GM23338 (cell line): ENCODE data around the gene DRAM2. TPM values are rescaled to one million over a fixed set of nuclear protein-coding genes. Genes with fewer than 3 reads are reported as not detected.

Experiments used
- ATAC-seq: fragments of 200-7000 bp; cut with Tn5 transposase; 3 replicates; pipeline ENCODE4 v1.9.1; 2020
- DNase-seq: peaks from one replicate; pipeline ENCODE4 v3.0.0-alpha.2; 2015; ENCODE audit warnings: low spot score
- H2AFZ ChIP-seq: fragments of 200-600 bp; sonication (generic); 2 replicates; pipeline ENCODE4 v1.8.0; 2016; ENCODE audit warnings: antibody characterized with exemption, mild to moderate bottlenecking, moderate library complexity
- H3F3A ChIP-seq: fragments of 200-600 bp; sonication (generic); replicated peaks from 2 replicates; pipeline ENCODE4 v1.8.0; 2017; ENCODE audit warnings: antibody characterized with exemption, mixed run types, low read depth
- H3K27ac ChIP-seq: fragments of 200-600 bp; sonication (generic); 2 replicates; pipeline ENCODE4 v1.6.1; 2016; ENCODE audit warnings: low read depth
- H3K27me3 ChIP-seq: fragments of 200-600 bp; sonication (generic); 2 replicates; pipeline ENCODE4 v1.8.0; 2016; ENCODE audit warnings: mild to moderate bottlenecking, mixed run types, moderate library complexity; ENCODE audit not compliant: insufficient read depth
- H3K36me3 ChIP-seq: fragments of 200-600 bp; sonication (generic); 2 replicates; pipeline ENCODE4 v1.8.0; 2016; ENCODE audit warnings: mild to moderate bottlenecking; ENCODE audit not compliant: insufficient read depth
- H3K4me1 ChIP-seq: fragments of 200-600 bp; sonication (generic); 2 replicates; pipeline ENCODE4 v1.8.0; 2016; ENCODE audit warnings: mild to moderate bottlenecking, moderate library complexity; ENCODE audit not compliant: insufficient read depth
- H3K4me2 ChIP-seq: fragments of 200-600 bp; sonication (generic); 2 replicates; pipeline ENCODE4 v1.7.1; 2017; ENCODE audit warnings: mixed run types
- H3K4me3 ChIP-seq: fragments of 200-600 bp; sonication (generic); 2 replicates; pipeline ENCODE4 v1.6.1; 2016; ENCODE audit warnings: mixed run types
- H3K79me2 ChIP-seq: fragments of 200-600 bp; sonication (generic); replicated peaks from 2 replicates; pipeline ENCODE4 v1.8.0; 2017; ENCODE audit warnings: mild to moderate bottlenecking; ENCODE audit not compliant: insufficient read depth
- H3K9me2 ChIP-seq: fragments of 200-600 bp; sonication (generic); 2 replicates; pipeline ENCODE4 v1.8.0; 2017; ENCODE audit not compliant: insufficient read depth
- H4K20me1 ChIP-seq: fragments of 200-600 bp; sonication (generic); replicated peaks from 2 replicates; pipeline ENCODE4 v1.8.0; 2017; ENCODE audit warnings: mild to moderate bottlenecking; ENCODE audit not compliant: insufficient read depth
- H3K27ac Mint-ChIP-seq: 2 replicates; pipeline ENCODE4 v1.8.0; 2020; ENCODE audit warnings: inconsistent platforms, mild to moderate bottlenecking, moderate library complexity, mixed read lengths
- H3K27me3 Mint-ChIP-seq: 3 replicates; pipeline ENCODE4 v1.8.0; 2022; ENCODE audit warnings: low read depth, mild to moderate bottlenecking, moderate library complexity, mixed read lengths, inconsistent platforms; ENCODE audit not compliant: insufficient read depth, poor library complexity
- H3K36me3 Mint-ChIP-seq: 3 replicates; pipeline ENCODE4 v1.8.0; 2021; ENCODE audit warnings: low read depth, mild to moderate bottlenecking, inconsistent platforms, moderate library complexity, mixed read lengths
- H3K4me1 Mint-ChIP-seq: 3 replicates; pipeline ENCODE4 v1.8.0; 2020; ENCODE audit warnings: mild to moderate bottlenecking, inconsistent platforms, mixed read lengths
- H3K4me3 Mint-ChIP-seq: 3 replicates; pipeline ENCODE4 v1.8.0; 2021; ENCODE audit warnings: moderate library complexity, mild to moderate bottlenecking, inconsistent platforms, mixed read lengths
- H3K9me3 Mint-ChIP-seq: 3 replicates; pipeline ENCODE4 v1.8.0; 2020; ENCODE audit warnings: moderate library complexity, mild to moderate bottlenecking, inconsistent platforms, mixed read lengths
- CREB1 ChIP-seq: fragments of 250-450 bp; sonication (Bioruptor Pico); IDR thresholded peaks from 2 replicates; pipeline ENCODE4 v1.5.0; 2020; ENCODE audit warnings: low read depth, mild to moderate bottlenecking, moderate library complexity
- ETS1 ChIP-seq: IDR thresholded peaks from 2 replicates; pipeline ENCODE4 v1.6.1; 2016; ENCODE audit warnings: antibody characterized with exemption
- EZH2 ChIP-seq: fragments of 200-600 bp; sonication (generic); IDR thresholded peaks from one replicate; pipeline ENCODE4 v1.8.0; 2017; ENCODE audit warnings: antibody characterized with exemption, mild to moderate bottlenecking, low read depth; ENCODE audit not compliant: unreplicated experiment
- EZH2phosphoT487 ChIP-seq: fragments of 200-600 bp; sonication (generic); IDR thresholded peaks from one replicate; pipeline ENCODE4 v1.8.1; 2018; ENCODE audit warnings: antibody characterized with exemption; ENCODE audit not compliant: unreplicated experiment
- JUNB ChIP-seq: IDR thresholded peaks from one replicate; pipeline ENCODE4 v1.6.1; 2016; ENCODE audit warnings: antibody characterized with exemption; ENCODE audit not compliant: unreplicated experiment
- NANOG ChIP-seq: IDR thresholded peaks from 2 replicates; pipeline ENCODE4 v1.6.1; 2016; ENCODE audit warnings: antibody characterized with exemption, borderline replicate concordance
- POLR2AphosphoS5 ChIP-seq: IDR thresholded peaks from 2 replicates; pipeline ENCODE4 v1.6.1; 2016; ENCODE audit warnings: antibody characterized with exemption, low read depth
- STAT1 ChIP-seq: IDR thresholded peaks from one replicate; pipeline ENCODE4 v1.6.1; 2016; ENCODE audit warnings: antibody characterized with exemption; ENCODE audit not compliant: unreplicated experiment
- ZNF114 ChIP-seq: fragments of 250-450 bp; sonication (Bioruptor Pico); IDR thresholded peaks from 2 replicates; pipeline ENCODE4 v1.5.0; 2020; ENCODE audit warnings: mild to moderate bottlenecking, moderate library complexity
- ZNF331 ChIP-seq: fragments of 250-450 bp; sonication (Bioruptor Pico); IDR thresholded peaks from 2 replicates; pipeline ENCODE4 v1.5.0; 2020; ENCODE audit warnings: low read depth, mild to moderate bottlenecking, moderate library complexity
- polyA plus RNA-seq: library from polyadenylated mRNA; unstranded; fragments of >200 nt; fragmentation: Nextera tagmentation; extraction: Ambion mirVana; gene quantifications from 2 replicates; pipeline ENCODE4 v1.2.1, GENCODE V29; 2016
- total RNA-seq: library from RNA; depleted of rRNA; stranded (reverse); fragments of >200 nt; shearing (Covaris generic); gene quantifications from 2 replicates; pipeline ENCODE4 v1.2.3, GENCODE V29; 2014
- TF ChIP-seq, protein P1 (sequence below), 2 experiments: fragments of 200-600 bp in 1 of 2; sonication (generic) in 1 of 2; conservative IDR thresholded peaks; 2 replicates each; pipeline versions ENCODE4 v1.5.1 to v1.6.1; 2016 to 2017; ENCODE audit warnings: antibody characterized with exemption in 2 of 2, low read depth in 2 of 2, mild to moderate bottlenecking in 2 of 2, moderate library complexity in 1 of 2
- TF ChIP-seq, protein P2 (sequence below): fragments of 250-450 bp; sonication (Bioruptor Pico); IDR thresholded peaks from 2 replicates; pipeline ENCODE4 v1.5.0; 2020; ENCODE audit warnings: mild to moderate bottlenecking, moderate library complexity

Gene DRAM2
- total and polyA plus RNA-seq, 2 experiments from 2014 or later: 22.9 to 45.9 TPM

DNA sequence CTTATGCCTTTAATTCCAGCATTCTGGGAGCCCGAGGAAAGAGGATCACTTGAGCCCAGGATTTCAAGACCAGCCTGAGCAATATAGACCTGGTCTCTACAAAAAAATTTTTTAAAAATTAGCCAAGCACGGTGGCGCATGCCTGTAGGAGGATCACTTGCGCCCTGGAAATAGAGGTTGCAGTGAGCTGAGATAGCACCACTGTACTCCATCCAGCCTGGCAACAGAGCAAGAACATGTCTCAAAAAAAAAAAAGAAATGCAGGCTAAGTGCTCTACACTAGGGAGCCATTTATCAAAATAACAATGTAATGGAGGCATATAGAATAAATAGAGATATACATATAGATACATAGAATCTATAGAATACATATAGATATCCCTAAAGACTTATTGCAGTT, 23.5 kb upstream of the DRAM2 start:
- Histone ChIP-seq H3K4me2 (no peak overlapping the region), H4K20me1 (no peaks in the 10 kb centered on the region), H3K79me2 (peaks cover 4% of the 10 kb centered on the region), H2AFZ (no peak overlapping the region), H3K27me3 (no peaks in the 10 kb centered on the region), H3K27ac (no peak overlapping the region), H3K4me3 (no peak overlapping the region), H3K9me2 (no peaks in the 10 kb centered on the region), H3F3A (no peaks in the 10 kb centered on the region), H3K4me1 (no peaks in the 10 kb centered on the region), H3K36me3 (peaks cover 4% of the 10 kb centered on the region; the same call in 1 of the 2 replicates)
- Mint-ChIP-seq H3K9me3 (no peaks in the 10 kb centered on the region), H3K4me1 (no peaks in the 10 kb centered on the region), H3K4me3 (no peak overlapping the region), H3K27ac (no peak overlapping the region), H3K36me3 (peaks cover 13% of the 10 kb centered on the region; the same call in 2 of the 3 replicates), H3K27me3 (no peaks in the 10 kb centered on the region)
- ATAC-seq (no peak), DNase-seq (no peak)
- TF ChIP-seq EZH2 (no peak), ZNF331 (CRISPR knock-in tag) (no peak), JUNB (no peak), ETS1 (no peak), STAT1 (no peak), POLR2AphosphoS5 (no peak), EZH2phosphoT487 (no peak), CREB1 (no peak)
- TF ChIP-seq, protein P1, sequence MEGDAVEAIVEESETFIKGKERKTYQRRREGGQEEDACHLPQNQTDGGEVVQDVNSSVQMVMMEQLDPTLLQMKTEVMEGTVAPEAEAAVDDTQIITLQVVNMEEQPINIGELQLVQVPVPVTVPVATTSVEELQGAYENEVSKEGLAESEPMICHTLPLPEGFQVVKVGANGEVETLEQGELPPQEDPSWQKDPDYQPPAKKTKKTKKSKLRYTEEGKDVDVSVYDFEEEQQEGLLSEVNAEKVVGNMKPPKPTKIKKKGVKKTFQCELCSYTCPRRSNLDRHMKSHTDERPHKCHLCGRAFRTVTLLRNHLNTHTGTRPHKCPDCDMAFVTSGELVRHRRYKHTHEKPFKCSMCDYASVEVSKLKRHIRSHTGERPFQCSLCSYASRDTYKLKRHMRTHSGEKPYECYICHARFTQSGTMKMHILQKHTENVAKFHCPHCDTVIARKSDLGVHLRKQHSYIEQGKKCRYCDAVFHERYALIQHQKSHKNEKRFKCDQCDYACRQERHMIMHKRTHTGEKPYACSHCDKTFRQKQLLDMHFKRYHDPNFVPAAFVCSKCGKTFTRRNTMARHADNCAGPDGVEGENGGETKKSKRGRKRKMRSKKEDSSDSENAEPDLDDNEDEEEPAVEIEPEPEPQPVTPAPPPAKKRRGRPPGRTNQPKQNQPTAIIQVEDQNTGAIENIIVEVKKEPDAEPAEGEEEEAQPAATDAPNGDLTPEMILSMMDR (conservative IDR thresholded peaks at IDR 0.05; ENCODE audit: low read depth in 2 of 2): no peak

DNA sequence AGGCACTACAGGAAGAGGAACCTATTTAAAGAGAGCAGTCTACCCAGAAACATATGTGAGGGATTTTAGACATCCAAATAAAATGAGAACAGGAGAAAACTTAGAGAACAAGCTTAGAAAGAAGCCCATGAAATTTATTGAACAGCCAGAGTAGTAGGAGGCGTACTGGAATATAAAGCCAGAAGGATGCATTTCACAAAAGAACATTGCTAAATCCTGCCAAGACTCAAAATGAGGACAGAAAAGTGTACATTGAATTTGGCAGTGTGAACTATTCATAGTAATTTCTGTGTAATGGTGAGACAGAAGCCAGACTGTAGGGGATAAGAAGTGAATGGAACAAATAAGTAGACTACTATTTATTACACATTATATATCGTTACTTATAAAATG, 22.6 kb upstream of the DRAM2 start:
- Histone ChIP-seq H3K36me3 (peaks cover 4% of the 10 kb centered on the region; the same call in 1 of the 2 replicates), H4K20me1 (no peaks in the 10 kb centered on the region), H3K27ac (no peak overlapping the region), H3K79me2 (peaks cover 8% of the 10 kb centered on the region), H3K27me3 (no peaks in the 10 kb centered on the region), H3K4me1 (no peaks in the 10 kb centered on the region), H2AFZ (no peak overlapping the region), H3F3A (no peaks in the 10 kb centered on the region), H3K9me2 (no peaks in the 10 kb centered on the region), H3K4me3 (no peak overlapping the region), H3K4me2 (no peak overlapping the region)
- peaks cover 6% of the 10 kb centered on the region; the same call in 2 of the 3 replicates for H3K36me3 Mint-ChIP-seq
- H3K4me1 Mint-ChIP-seq: no peaks in the 10 kb centered on the region
- no peak for ATAC-seq
- no peak overlapping the region for H3K27ac Mint-ChIP-seq
- DNase-seq: no peak
- no peaks in the 10 kb centered on the region for H3K27me3 Mint-ChIP-seq
- no peak overlapping the region for H3K4me3 Mint-ChIP-seq
- no peaks in the 10 kb centered on the region for H3K9me3 Mint-ChIP-seq
- TF ChIP-seq POLR2AphosphoS5 (no peak), ZNF114 (CRISPR knock-in tag) (no peak), NANOG (no peak), JUNB (no peak)
- TF ChIP-seq, protein P1 (conservative IDR thresholded peaks at IDR 0.05; ENCODE audit: low read depth in 2 of 2): no peak
- TF ChIP-seq, protein P2, sequence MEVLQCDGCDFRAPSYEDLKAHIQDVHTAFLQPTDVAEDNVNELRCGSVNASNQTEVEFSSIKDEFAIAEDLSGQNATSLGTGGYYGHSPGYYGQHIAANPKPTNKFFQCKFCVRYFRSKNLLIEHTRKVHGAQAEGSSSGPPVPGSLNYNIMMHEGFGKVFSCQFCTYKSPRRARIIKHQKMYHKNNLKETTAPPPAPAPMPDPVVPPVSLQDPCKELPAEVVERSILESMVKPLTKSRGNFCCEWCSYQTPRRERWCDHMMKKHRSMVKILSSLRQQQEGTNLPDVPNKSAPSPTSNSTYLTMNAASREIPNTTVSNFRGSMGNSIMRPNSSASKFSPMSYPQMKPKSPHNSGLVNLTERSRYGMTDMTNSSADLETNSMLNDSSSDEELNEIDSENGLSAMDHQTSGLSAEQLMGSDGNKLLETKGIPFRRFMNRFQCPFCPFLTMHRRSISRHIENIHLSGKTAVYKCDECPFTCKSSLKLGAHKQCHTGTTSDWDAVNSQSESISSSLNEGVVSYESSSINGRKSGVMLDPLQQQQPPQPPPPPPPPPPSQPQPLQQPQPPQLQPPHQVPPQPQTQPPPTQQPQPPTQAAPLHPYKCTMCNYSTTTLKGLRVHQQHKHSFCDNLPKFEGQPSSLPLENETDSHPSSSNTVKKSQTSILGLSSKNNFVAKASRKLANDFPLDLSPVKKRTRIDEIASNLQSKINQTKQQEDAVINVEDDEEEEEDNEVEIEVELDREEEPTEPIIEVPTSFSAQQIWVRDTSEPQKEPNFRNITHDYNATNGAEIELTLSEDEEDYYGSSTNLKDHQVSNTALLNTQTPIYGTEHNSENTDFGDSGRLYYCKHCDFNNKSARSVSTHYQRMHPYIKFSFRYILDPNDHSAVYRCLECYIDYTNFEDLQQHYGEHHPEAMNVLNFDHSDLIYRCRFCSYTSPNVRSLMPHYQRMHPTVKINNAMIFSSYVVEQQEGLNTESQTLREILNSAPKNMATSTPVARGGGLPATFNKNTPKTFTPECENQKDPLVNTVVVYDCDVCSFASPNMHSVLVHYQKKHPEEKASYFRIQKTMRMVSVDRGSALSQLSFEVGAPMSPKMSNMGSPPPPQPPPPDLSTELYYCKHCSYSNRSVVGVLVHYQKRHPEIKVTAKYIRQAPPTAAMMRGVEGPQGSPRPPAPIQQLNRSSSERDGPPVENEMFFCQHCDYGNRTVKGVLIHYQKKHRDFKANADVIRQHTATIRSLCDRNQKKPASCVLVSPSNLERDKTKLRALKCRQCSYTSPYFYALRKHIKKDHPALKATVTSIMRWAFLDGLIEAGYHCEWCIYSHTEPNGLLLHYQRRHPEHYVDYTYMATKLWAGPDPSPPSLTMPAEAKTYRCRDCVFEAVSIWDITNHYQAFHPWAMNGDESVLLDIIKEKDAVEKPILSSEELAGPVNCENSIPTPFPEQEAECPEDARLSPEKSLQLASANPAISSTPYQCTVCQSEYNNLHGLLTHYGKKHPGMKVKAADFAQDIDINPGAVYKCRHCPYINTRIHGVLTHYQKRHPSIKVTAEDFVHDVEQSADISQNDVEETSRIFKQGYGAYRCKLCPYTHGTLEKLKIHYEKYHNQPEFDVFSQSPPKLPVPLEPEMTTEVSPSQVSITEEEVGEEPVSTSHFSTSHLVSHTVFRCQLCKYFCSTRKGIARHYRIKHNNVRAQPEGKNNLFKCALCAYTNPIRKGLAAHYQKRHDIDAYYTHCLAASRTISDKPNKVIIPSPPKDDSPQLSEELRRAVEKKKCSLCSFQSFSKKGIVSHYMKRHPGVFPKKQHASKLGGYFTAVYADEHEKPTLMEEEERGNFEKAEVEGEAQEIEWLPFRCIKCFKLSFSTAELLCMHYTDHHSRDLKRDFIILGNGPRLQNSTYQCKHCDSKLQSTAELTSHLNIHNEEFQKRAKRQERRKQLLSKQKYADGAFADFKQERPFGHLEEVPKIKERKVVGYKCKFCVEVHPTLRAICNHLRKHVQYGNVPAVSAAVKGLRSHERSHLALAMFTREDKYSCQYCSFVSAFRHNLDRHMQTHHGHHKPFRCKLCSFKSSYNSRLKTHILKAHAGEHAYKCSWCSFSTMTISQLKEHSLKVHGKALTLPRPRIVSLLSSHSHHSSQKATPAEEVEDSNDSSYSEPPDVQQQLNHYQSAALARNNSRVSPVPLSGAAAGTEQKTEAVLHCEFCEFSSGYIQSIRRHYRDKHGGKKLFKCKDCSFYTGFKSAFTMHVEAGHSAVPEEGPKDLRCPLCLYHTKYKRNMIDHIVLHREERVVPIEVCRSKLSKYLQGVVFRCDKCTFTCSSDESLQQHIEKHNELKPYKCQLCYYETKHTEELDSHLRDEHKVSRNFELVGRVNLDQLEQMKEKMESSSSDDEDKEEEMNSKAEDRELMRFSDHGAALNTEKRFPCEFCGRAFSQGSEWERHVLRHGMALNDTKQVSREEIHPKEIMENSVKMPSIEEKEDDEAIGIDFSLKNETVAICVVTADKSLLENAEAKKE (CRISPR knock-in tag): no peak
